ENCODE data around the gene FARP1. TPM values are rescaled to one million over a fixed set of nuclear protein-coding genes. Genes with fewer than 3 reads are reported as not detected.

FARP1 gene
- total and polyA plus RNA-seq, 2 of the 13 experiments (the other 11 are each of a cell fraction or from before 2014, with no cell fraction given), result 70.6 to 126 TPM

- TF ChIP-seq ZEB1 (IDR thresholded peaks at IDR 0.05; ENCODE audit: insufficient replicate concordance, low read depth) (peak; percentile 16), ZBTB4 (CRISPR knock-in tag; IDR thresholded peaks at IDR 0.05; ENCODE audit: borderline replicate concordance) (no peak), AHR (CRISPR knock-in tag; IDR thresholded peaks at IDR 0.05) (no peak), SMC3 (IDR thresholded peaks at IDR 0.05; ENCODE audit: low read length) (no peak), MLX (CRISPR knock-in tag; IDR thresholded peaks at IDR 0.05) (no peak), DMAP1 (CRISPR knock-in tag; IDR thresholded peaks at IDR 0.05) (peak; percentile 70; the same call in 1 of the 2 replicates), ZNF703 (CRISPR knock-in tag; IDR thresholded peaks at IDR 0.05; ENCODE audit: borderline replicate concordance) (no peak), ZNF432 (CRISPR knock-in tag; IDR thresholded peaks at IDR 0.05; ENCODE audit: borderline replicate concordance) (no peak), RAD21 (CRISPR knock-in tag; IDR thresholded peaks at IDR 0.05) (peak; percentile 99), PHF21A (CRISPR knock-in tag; IDR thresholded peaks at IDR 0.05) (peak; percentile 26; the same call in 1 of the 2 replicates), SP2 (CRISPR knock-in tag; IDR thresholded peaks at IDR 0.05) (no peak), JARID2 (CRISPR knock-in tag; IDR thresholded peaks at IDR 0.05; ENCODE audit: insufficient replicate concordance) (no peak), CENPX (CRISPR knock-in tag; IDR thresholded peaks at IDR 0.05) (no peak), SAFB2 (CRISPR knock-in tag; IDR thresholded peaks at IDR 0.05; ENCODE audit: borderline replicate concordance, low read depth) (peak; percentile 59; the same call in 1 of the 2 replicates), DMTF1 (CRISPR knock-in tag; IDR thresholded peaks at IDR 0.05) (no peak), PCBP1 (IDR thresholded peaks at IDR 0.05; ENCODE audit: borderline replicate concordance, low read depth, low read length) (no peak), GATAD2A (CRISPR knock-in tag; IDR thresholded peaks at IDR 0.05) (no peak), HOXA5 (CRISPR knock-in tag; IDR thresholded peaks at IDR 0.05) (peak; percentile 53; the same call in 1 of the 2 replicates)
- TF ChIP-seq, protein P1, sequence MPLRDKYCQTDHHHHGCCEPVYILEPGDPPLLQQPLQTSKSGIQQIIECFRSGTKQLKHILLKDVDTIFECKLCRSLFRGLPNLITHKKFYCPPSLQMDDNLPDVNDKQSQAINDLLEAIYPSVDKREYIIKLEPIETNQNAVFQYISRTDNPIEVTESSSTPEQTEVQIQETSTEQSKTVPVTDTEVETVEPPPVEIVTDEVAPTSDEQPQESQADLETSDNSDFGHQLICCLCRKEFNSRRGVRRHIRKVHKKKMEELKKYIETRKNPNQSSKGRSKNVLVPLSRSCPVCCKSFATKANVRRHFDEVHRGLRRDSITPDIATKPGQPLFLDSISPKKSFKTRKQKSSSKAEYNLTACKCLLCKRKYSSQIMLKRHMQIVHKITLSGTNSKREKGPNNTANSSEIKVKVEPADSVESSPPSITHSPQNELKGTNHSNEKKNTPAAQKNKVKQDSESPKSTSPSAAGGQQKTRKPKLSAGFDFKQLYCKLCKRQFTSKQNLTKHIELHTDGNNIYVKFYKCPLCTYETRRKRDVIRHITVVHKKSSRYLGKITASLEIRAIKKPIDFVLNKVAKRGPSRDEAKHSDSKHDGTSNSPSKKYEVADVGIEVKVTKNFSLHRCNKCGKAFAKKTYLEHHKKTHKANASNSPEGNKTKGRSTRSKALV (CRISPR knock-in tag; IDR thresholded peaks at IDR 0.05), result peak; percentile 63; the same call in 1 of the 2 replicates
These were observed at the start of gene FARP1 (continued) for GRCh38 chr13:98142380-98143156.

Data from HepG2 (cell line).